Lung (tissue), 12 donors: ENCODE measurements around the gene ARPC4. TPM values are rescaled to one million over a fixed set of nuclear protein-coding genes. Genes with fewer than 3 reads are reported as not detected.
A peak's percentile ranks its signal among the peaks of the same experiment; 100 is the strongest.

Source experiments
- ATAC-seq: fragments of 200-7000 bp; cut with Tn5 transposase; one replicate; pipeline ENCODE4 v1.9.1; 2020; ENCODE audit warnings: moderate number of reproducible peaks; ENCODE audit not compliant: insufficient read depth, low FRiP score
- DNase-seq, 3 donors: peaks; one replicate each; pipeline ENCODE4 v3.0.0-alpha.2; 2013 to 2017
- H3K27ac ChIP-seq, 2 donors: one replicate each; pipeline ENCODE4 v1.5.1; 2013; ENCODE audit warnings: mild to moderate bottlenecking in 2 of 2, moderate library complexity in 2 of 2, control low read depth in 1 of 2, inconsistent platforms in 1 of 2, low read depth in 1 of 2, low read length in 1 of 2
- H3K27me3 ChIP-seq, 3 donors: one replicate each; pipeline ENCODE4 v1.5.1; 2013; ENCODE audit warnings: low read length in 2 of 3; ENCODE audit not compliant: control insufficient read depth in 3 of 3, insufficient read depth in 3 of 3
- H3K36me3 ChIP-seq, 4 donors: one replicate each; pipeline ENCODE4 v1.5.1; 2013; ENCODE audit warnings: low read length in 4 of 4, mild to moderate bottlenecking in 1 of 4, moderate library complexity in 1 of 4; ENCODE audit not compliant: control insufficient read depth in 4 of 4, insufficient read depth in 4 of 4
- H3K4me1 ChIP-seq, 5 donors: one replicate each; pipeline ENCODE4 v1.5.1; 2013; ENCODE audit warnings: low read length in 5 of 5, mild to moderate bottlenecking in 2 of 5, moderate library complexity in 1 of 5; ENCODE audit not compliant: control insufficient read depth in 5 of 5, insufficient read depth in 5 of 5
- H3K4me3 ChIP-seq: one replicate; pipeline ENCODE4 v1.5.1; 2013; ENCODE audit warnings: mild to moderate bottlenecking, control low read depth, moderate library complexity
- H3K9ac ChIP-seq, 2 donors: one replicate each; pipeline ENCODE4 v1.5.1; 2013; ENCODE audit warnings: low read length in 2 of 2, control low read depth in 1 of 2; ENCODE audit not compliant: insufficient read depth in 1 of 2
- H3K9me3 ChIP-seq, 4 donors: one replicate each; pipeline ENCODE4 v1.5.1; 2013; ENCODE audit warnings: low read length in 3 of 4, mild to moderate bottlenecking in 1 of 4, moderate library complexity in 1 of 4; ENCODE audit not compliant: control insufficient read depth in 4 of 4, insufficient read depth in 3 of 4
- CTCF ChIP-seq: IDR thresholded peaks from 2 replicates; pipeline ENCODE4 v1.5.1; 2012; ENCODE audit warnings: mild to moderate bottlenecking; ENCODE audit errors: control extremely low read depth, extremely low read depth
- WGBS, 2 donors: extraction: QIAGEN DNeasy Blood & Tissue Kit; methylation state at CpG; one replicate each; pipeline ENCODE4 v1.1.7; 2013; 5-methylcytosine and 5-hydroxymethylcytosine counted together
- polyA plus RNA-seq, 2 donors: library from polyadenylated mRNA; stranded (reverse); fragments of 200-250 nt; gene quantifications; one replicate each; pipeline ENCODE4 v1.2.1, GENCODE V29; 2013
- total RNA-seq, 2 donors: library from RNA; depleted of rRNA in 1 of 2; stranded (reverse); fragments of >200 nt in 1 of 2; gene quantifications; one replicate each; pipeline ENCODE4 v1.2.1, GENCODE V29; 2014 to 2021
- donor health status: control.
- donor health status: control.
- donor health status: Bipolar disorder and iron deficiency.
- donor health status: healthy.
- donor health status: DM: yes; HTN: yes; CAD: no.

Gene ARPC4
- total and polyA plus RNA-seq, 4 donors, result 74.9 to 239 (median 129) TPM

GRCh38 chr3:9791127-9791526, 1.8 kb upstream of the ARPC4 start:
- ATAC-seq (no peak), DNase-seq (no peak)
- WGBS, 2 donors, result 94 to 95% methylated on average over 11 of the region's 11 CpGs
- Histone ChIP-seq H3K27ac (no peak overlapping the region), H3K9me3 (no peaks in the 10 kb centered on the region), H3K9ac (no peak overlapping the region), H3K36me3 (peaks cover 3 to 23% (median 15%) of the 10 kb centered on the region in 4 donors), H3K4me1 (peaks cover 0 to 21% (median 4%) of the 10 kb centered on the region in 5 donors), H3K4me3 (no peak overlapping the region), H3K27me3 (no peaks in the 10 kb centered on the region)
- no peak for TF ChIP-seq CTCF

- peaks cover 0 to 21% (median 4%) of the 10 kb centered on the region in 5 donors for H3K4me1 ChIP-seq
- ATAC-seq (no peak), DNase-seq (peak in 1 of 3 donors; percentile 25)
- peaks cover 3 to 20% (median 10%) of the 10 kb centered on the region in 4 donors for H3K36me3 ChIP-seq
- 14 to 16% methylated on average over 14 of the region's 14 CpGs for WGBS, 2 donors
- H3K27me3 ChIP-seq, result no peaks in the 10 kb centered on the region
- peak overlapping the region; percentile 59 to 71 for H3K9ac ChIP-seq
- peak overlapping the region; percentile 94 to 95 for H3K27ac ChIP-seq
- no peak for TF ChIP-seq CTCF
- H3K4me3 ChIP-seq, result peak overlapping the region; percentile 86
- H3K9me3 ChIP-seq, result no peaks in the 10 kb centered on the region
Measured at GRCh38 chr3:9791790-9792404, 985 bp upstream of the ARPC4 start.

- Histone ChIP-seq H3K27ac (peak overlapping the region; percentile 94 to 95), H3K9ac (peak overlapping the region; percentile 95 to 96), H3K36me3 (peaks cover 15 to 24% (median 20%) of the 10 kb centered on the region in 4 donors), H3K27me3 (no peaks in the 10 kb centered on the region), H3K9me3 (no peaks in the 10 kb centered on the region), H3K4me1 (peaks cover 0 to 21% (median 4%) of the 10 kb centered on the region in 5 donors), H3K4me3 (peak overlapping the region; percentile 86)
- DNase-seq (peak in 1 of 3 donors; percentile 22), ATAC-seq (peak; percentile 4)
- TF ChIP-seq CTCF, result no peak
- WGBS, 2 donors, result 2% methylated on average over 18 to 23 of the region's 23 CpGs
Measured at GRCh38 chr3:9793161-9793781, 389 bp downstream of the ARPC4 start.
